Measurements from ENCODE around the gene C16orf74. TPM values are rescaled to one million over a fixed set of nuclear protein-coding genes. Genes with fewer than 3 reads are reported as not detected.

The C16orf74 gene
- total RNA-seq, 4 donors from 2014 or later, result 0.27 to 7.0 TPM; not detected in 2

DNA sequence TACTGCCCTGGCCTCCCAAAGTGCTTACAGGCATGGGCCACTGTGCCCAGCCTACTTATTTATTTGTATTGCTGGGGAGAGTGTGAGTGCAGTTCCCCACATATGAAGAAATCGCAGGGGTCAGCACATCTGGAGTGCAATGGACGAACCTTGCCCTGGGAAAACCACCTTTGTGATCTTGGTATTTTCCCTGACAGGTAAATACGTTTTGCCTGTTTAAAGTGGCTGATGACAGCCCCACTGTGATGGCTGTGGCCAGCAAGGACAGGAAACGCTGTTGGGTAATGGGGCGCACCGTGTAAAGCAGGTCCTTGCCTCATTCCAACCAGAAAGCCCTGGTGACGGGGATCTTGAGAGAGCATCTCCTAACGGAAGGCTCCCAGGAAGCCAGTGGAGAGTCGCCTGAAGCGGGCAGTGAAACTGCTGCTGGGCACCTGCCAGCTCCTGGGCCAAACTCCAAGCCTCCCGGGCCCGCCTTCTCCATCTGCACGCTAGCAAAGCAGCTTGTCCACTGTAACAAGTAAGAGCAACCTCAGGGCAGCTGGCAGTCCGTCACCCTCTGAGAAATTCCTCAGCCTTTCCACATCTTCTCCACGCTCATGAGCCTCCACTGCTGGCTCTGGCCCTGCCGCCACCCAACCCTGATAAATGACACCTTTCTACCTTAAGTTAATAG is 30.9 kb upstream of the C16orf74 start:
- 61% methylated on average over 12 of the region's 16 CpGs; no CpG with 5 or more reads in 1 of the 2 donors for WGBS, 2 donors (ENCODE audit: low coverage in 1 of 2)
- intact Hi-C loops (cut with DNase I; ENCODE audit: low total_unique reads), result no loop called here
- Histone ChIP-seq H3K4me3 (no peak overlapping the region), H3K4me1 (peaks cover 0 to 9% (median 6%) of the 10 kb centered on the region in 4 donors), H3K27ac (peak overlapping the region in 2 of 4 donors; percentile 11 to 37), H3K36me3 (peaks cover 0 to 29% (median 14%) of the 10 kb centered on the region in 4 donors), H3K27me3 (no peaks in the 10 kb centered on the region), H3K9me3 (no peaks in the 10 kb centered on the region)
- in situ Hi-C loops (cut with MboI; ENCODE audit: low pct_ligation_motif_present in 1 of 4, low pct_unique_long_range_greater_than_20kb in 1 of 4, low sequenced_read_pairs in 3 of 4), result no loop called here
- no peak for TF ChIP-seq POLR2AphosphoS5 (IDR thresholded peaks at IDR 0.05)
- no peak for TF ChIP-seq EP300 (IDR thresholded peaks at IDR 0.05; ENCODE audit: low read depth)
- TF ChIP-seq POLR2A (IDR thresholded peaks at IDR 0.05), result no peak
- no peak for TF ChIP-seq CTCF (IDR thresholded peaks at IDR 0.05)
- peak; percentile 53 for DNase-seq

- Histone ChIP-seq H3K27ac (no peak overlapping the region), H3K27me3 (no peaks in the 10 kb centered on the region), H3K4me1 (peaks cover 0 to 9% (median 6%) of the 10 kb centered on the region in 4 donors), H3K9me3 (no peaks in the 10 kb centered on the region), H3K36me3 (peaks cover 0 to 27% (median 12%) of the 10 kb centered on the region in 4 donors), H3K4me3 (no peak overlapping the region)
- 83% methylated on average over 10 of the region's 10 CpGs; no CpG with 5 or more reads in 1 of the 2 donors for WGBS, 2 donors (ENCODE audit: low coverage in 1 of 2)
- no peak for TF ChIP-seq CTCF (IDR thresholded peaks at IDR 0.05)
- no peak for TF ChIP-seq EP300 (IDR thresholded peaks at IDR 0.05; ENCODE audit: low read depth)
- no peak for TF ChIP-seq POLR2AphosphoS5 (IDR thresholded peaks at IDR 0.05)
- TF ChIP-seq POLR2A (IDR thresholded peaks at IDR 0.05), result no peak
- in situ Hi-C loops (cut with MboI; ENCODE audit: low pct_ligation_motif_present in 1 of 4, low pct_unique_long_range_greater_than_20kb in 1 of 4, low sequenced_read_pairs in 3 of 4) (no loop called here), intact Hi-C loops (cut with DNase I; ENCODE audit: low total_unique reads) (no loop called here)
- no peak for DNase-seq
Measured at GRCh38 chr16:85781156-85781555, 30.3 kb upstream of the C16orf74 start.

- Histone ChIP-seq H3K36me3 (peaks cover 0 to 26% (median 11%) of the 10 kb centered on the region in 4 donors), H3K27ac (no peak overlapping the region), H3K4me3 (no peak overlapping the region), H3K4me1 (peaks cover 0 to 9% (median 6%) of the 10 kb centered on the region in 4 donors), H3K9me3 (no peaks in the 10 kb centered on the region), H3K27me3 (no peaks in the 10 kb centered on the region)
- WGBS, 2 donors (ENCODE audit: low coverage in 1 of 2), result 92% methylated on average over 26 of the region's 26 CpGs; no CpG with 5 or more reads in 1 of the 2 donors
- TF ChIP-seq POLR2A (IDR thresholded peaks at IDR 0.05) (no peak), CTCF (IDR thresholded peaks at IDR 0.05) (no peak)
- intact Hi-C loops (cut with DNase I; ENCODE audit: low total_unique reads) (no loop called here), in situ Hi-C loops (cut with MboI; ENCODE audit: low pct_ligation_motif_present in 1 of 4, low pct_unique_long_range_greater_than_20kb in 1 of 4, low sequenced_read_pairs in 3 of 4) (no loop called here)
- no peak for DNase-seq
Measured at GRCh38 chr16:85780281-85780680, 29.4 kb upstream of the C16orf74 start.

GRCh38 chr16:85778873-85779272 is 28.0 kb upstream of the C16orf74 start:
- 78% methylated on average over 12 of the region's 12 CpGs; no CpG with 5 or more reads in 1 of the 2 donors for WGBS, 2 donors (ENCODE audit: low coverage in 1 of 2)
- Histone ChIP-seq H3K27ac (no peak overlapping the region), H3K36me3 (peaks cover 0 to 26% (median 11%) of the 10 kb centered on the region in 4 donors)

More at GRCh38 chr16:85778873-85779272, 28.0 kb upstream of the C16orf74 start:
- no peak for DNase-seq
- Histone ChIP-seq H3K27me3 (no peaks in the 10 kb centered on the region), H3K4me1 (peaks cover 0 to 9% (median 6%) of the 10 kb centered on the region in 4 donors), H3K9me3 (no peaks in the 10 kb centered on the region), H3K4me3 (no peak overlapping the region)
- TF ChIP-seq EP300 (IDR thresholded peaks at IDR 0.05; ENCODE audit: low read depth), result no peak
- TF ChIP-seq CTCF (IDR thresholded peaks at IDR 0.05), result no peak
- no peak for TF ChIP-seq POLR2AphosphoS5 (IDR thresholded peaks at IDR 0.05)
- no peak for TF ChIP-seq POLR2A (IDR thresholded peaks at IDR 0.05)
- in situ Hi-C loops (cut with MboI; ENCODE audit: low pct_ligation_motif_present in 1 of 4, low pct_unique_long_range_greater_than_20kb in 1 of 4, low sequenced_read_pairs in 3 of 4) (no loop called here), intact Hi-C loops (cut with DNase I; ENCODE audit: low total_unique reads) (no loop called here)

All from transverse colon (tissue), 4 donors.